NT2/D1 (cell line): Measurements from ENCODE around the gene AMOT.

Source experiments
- SUZ12 ChIP-seq: IDR thresholded peaks from 2 replicates; pipeline ENCODE4 v1.6.1; 2011; ENCODE audit not compliant: insufficient read length, insufficient read depth; ENCODE audit errors: extremely low read depth
- ZNF274 ChIP-seq: IDR thresholded peaks from 2 replicates; pipeline ENCODE4 v1.6.1; 2011; ENCODE audit warnings: mild to moderate bottlenecking, low read depth, low read length

- TF ChIP-seq SUZ12: no peak
- no peak for TF ChIP-seq ZNF274
These were observed 26.1 kb downstream of the AMOT start for GRCh38 chrX:112814496-112814895.
